ENCODE results near the gene PIP.
"Not testable (repeated sequence)": the region's sequence is repeated elsewhere in the genome, so short reads cannot be mapped to it uniquely, and the experiment has no call there.

Gene PIP

GRCh38 chr7:143131781-143132180 is at the start of gene PIP:
PIP (plus strand) TSS chr7:143132077; CDS start chr7:143132117, 40 bp downstream.
- DNase-seq = no peak

GRCh38 chr7:143085109-143085508 is 46.8 kb upstream of the PIP start:
- no peak for DNase-seq

GRCh38 chr7:143085610-143086009 is 46.3 kb upstream of the PIP start:
- not testable (repeated sequence) for DNase-seq

- not testable (repeated sequence) for DNase-seq
Measured at GRCh38 chr7:143088549-143089231, 43.2 kb upstream of the PIP start.

GRCh38 chr7:143096146-143096545 is 35.7 kb upstream of the PIP start:
- no peak for DNase-seq

- not testable (repeated sequence) for DNase-seq
Measured at GRCh38 chr7:143099579-143099978, 32.3 kb upstream of the PIP start.

GRCh38 chr7:143104759-143105158 is 27.1 kb upstream of the PIP start:
- no peak for DNase-seq

- DNase-seq = not testable (repeated sequence)
Measured at GRCh38 chr7:143108019-143108418, 23.9 kb upstream of the PIP start.

GRCh38 chr7:143117395-143117794 is 14.5 kb upstream of the PIP start:
- no peak for DNase-seq

GRCh38 chr7:143120691-143121405 is 11.0 kb upstream of the PIP start:
- DNase-seq = no peak

GRCh38 chr7:143123326-143123725 is 8.6 kb upstream of the PIP start:
- DNase-seq = not testable (repeated sequence)

- no peak for DNase-seq
Measured at GRCh38 chr7:143126146-143126545, 5.7 kb upstream of the PIP start.

GRCh38 chr7:143129051-143129450 is 2.8 kb upstream of the PIP start:
- DNase-seq = no peak

GRCh38 chr7:143129477-143129876 is 2.4 kb upstream of the PIP start:
- no peak for DNase-seq

- no peak for DNase-seq
Measured at GRCh38 chr7:143130541-143130940, 1.3 kb upstream of the PIP start.

GRCh38 chr7:143147070-143147469 is 15.2 kb downstream of the PIP start:
- peak; percentile 23 for DNase-seq

GRCh38 chr7:143148050-143148449 is 16.2 kb downstream of the PIP start:
- no peak for DNase-seq

- DNase-seq = no peak
Measured at GRCh38 chr7:143148651-143149050, 16.8 kb downstream of the PIP start.

GRCh38 chr7:143150696-143151095 is 18.8 kb downstream of the PIP start:
- DNase-seq = not testable (repeated sequence)

GRCh38 chr7:143158617-143159016 is 26.7 kb downstream of the PIP start:
- DNase-seq = not testable (repeated sequence)

- DNase-seq = peak; percentile 3
Measured at GRCh38 chr7:143171697-143172096, 39.8 kb downstream of the PIP start.

- DNase-seq = peak; percentile 89
Measured at GRCh38 chr7:143172354-143172753, 40.5 kb downstream of the PIP start.

GRCh38 chr7:143176128-143176527 is 44.3 kb downstream of the PIP start:
- no peak for DNase-seq

- no peak for DNase-seq
Measured at GRCh38 chr7:143177374-143178119, 45.7 kb downstream of the PIP start.
